HG03066 (cell line): Measurements from ENCODE around the gene ZNF232.
"Not testable (repeated sequence)": the region's sequence is repeated elsewhere in the genome, so short reads cannot be mapped to it uniquely, and the experiment has no call there.

ENCODE experiments used
- ATAC-seq: cut with Tn5 transposase; IDR thresholded peaks from one replicate; pipeline ENCODE4 v1.9.1; 2021; ENCODE audit warnings: low read depth; ENCODE audit not compliant: unreplicated experiment

ZNF232 gene

DNA sequence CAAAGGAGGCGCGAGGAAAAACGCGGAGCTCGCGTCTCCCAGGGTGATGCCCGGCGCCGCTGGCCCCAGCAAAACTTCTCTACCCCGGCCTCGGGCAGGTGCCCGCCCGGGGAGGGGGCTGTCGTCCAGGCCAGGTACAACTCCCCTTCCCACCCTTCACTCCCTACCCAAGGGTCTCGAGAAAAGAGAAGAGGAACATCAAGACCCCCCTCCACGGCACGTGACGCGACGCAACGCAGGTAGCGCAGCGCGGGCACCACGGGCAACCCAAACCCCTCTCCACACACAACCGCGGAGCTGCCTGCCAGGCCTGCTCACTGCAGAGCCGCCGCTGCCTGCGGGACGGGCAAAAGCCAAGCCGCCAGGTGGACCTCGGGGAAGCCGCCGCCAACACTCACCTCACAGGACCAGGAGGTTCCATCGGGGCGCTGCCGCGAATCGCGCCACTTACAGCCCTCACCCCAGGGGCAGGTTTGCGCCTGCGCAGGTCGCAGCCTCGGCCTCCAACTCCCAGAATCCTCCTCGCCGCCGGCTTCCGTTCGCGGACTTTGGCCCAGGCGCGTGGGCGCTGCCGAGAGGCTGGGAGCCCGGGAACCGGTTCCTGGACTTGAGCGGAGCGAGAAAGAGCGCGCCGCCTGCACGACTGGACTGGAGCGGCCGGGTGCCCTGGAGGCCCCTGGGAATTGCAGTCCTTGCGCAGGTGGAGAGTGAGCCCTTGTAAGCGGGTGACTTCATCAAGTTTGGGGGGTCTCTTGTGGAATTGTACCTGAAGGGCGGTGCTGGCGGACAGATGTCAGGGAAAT, at the start of gene ZNF232:
Gene ZNF232, minus strand, starts transcription at position 477 of the 803 bp plus-strand sequence. Its CDS starts 56 bp downstream, at position 421.
- no peak for ATAC-seq

DNA sequence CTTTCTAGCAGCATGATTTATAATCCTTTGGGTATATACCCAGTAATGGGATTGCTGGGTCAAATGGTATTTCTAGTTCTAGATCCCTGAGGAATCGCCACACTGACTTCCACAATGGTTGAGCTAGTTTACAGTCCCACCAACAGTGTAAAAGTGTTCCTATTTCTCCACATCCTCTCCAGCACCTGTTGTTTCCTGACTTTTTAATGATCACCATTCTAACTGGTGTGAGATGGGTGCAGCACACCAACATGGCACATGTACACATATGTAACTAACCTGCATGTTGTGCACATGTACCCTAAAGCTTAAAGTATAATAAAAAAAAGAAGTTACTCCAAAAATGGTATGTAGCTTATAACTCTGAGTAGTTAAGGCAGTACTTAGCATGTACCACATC, 49.0 kb upstream of the ZNF232 start:
- not testable (repeated sequence) for ATAC-seq

DNA sequence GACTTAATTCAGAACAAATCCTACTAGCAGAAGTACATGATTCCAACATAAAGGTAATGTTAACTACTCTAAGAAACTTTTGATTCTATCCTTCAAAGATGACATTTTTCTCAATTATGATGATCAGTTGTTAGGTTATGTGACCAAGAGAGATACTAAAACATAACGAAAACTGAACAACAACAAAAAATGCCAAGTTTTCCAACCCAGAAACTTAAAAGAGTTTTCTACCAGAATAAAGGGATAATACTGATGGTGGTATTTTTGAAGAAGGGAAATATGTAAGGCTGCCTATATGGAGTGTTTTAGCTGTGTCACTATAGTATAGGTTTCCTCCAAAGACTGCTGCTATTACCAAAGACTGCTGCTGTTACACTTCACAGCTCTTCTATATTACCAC, 34.4 kb upstream of the ZNF232 start:
- ATAC-seq = not testable (repeated sequence)

DNA sequence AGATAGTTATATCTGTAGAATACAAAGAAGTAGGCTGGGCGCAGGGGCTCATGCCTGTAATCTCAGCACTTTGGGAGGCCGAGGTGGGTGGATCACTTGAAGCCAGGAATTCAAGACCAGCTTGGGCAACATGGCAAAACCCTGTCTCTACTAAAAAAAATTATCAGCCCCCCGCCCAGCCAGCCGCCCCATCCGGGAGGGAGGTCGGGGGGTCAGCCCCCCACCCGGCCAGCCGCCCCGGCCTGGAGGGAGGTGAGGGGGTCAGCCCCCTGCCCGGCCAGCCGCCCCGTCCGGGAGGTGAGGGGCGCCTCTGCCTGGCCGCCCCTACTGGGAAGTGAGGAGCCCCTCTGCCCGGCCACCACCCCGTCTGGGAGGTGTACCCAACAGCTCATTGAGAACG, 31.2 kb upstream of the ZNF232 start:
- not testable (repeated sequence) for ATAC-seq

DNA sequence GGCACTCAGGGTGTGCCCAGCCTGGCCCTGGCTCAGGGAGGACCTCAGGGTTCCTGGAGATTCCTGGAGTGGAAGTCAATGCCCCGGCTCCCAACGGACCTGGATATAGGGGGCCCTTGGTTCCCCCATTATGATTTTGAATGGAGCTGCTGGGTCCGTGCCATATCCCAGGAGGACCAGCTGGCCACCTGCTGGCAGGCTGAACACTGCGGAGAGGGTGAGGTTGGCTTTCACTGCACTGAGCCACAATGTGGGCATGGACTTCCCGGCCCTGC, 27.7 kb upstream of the ZNF232 start:
- ATAC-seq = no peak

DNA sequence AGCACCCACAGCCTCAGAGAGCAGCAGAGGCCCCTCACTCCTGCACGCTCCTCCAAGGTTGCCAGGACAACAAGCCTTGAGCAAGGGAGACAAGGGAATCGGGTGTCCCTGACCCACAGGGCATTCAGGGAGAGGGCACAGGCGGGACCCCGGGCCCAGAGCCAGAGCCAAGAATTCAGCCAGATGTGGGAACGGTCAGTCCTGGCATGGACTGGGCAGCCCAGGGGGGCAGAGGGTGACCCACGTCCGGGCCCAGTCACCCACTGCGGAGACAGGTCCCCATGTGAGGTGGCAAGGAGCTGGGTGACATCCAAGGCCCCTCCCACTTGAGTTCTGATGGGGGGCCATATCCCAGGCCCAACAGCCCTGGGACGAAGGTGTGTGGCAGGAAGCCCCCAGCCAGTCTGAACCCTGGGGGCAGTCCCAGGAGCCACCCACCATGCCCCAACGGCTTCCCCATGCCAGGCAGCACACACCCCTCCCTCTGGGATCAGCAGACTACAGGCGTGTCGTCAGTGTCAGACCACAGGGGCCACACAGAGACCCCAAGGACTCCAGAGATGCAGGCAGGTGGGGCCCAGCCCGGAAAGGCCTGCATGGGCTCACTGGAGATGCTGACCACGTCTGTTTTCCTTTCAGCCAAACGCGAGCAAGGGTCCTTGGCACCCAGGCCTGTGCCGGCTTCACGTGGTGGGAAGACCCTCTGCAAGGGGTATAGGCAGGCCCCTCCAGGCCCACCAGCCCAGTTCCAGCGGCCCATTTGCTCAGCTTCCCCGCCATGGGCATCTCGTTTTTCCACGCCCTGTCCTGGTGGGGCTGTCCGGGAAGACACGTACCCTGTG, 27.2 kb upstream of the ZNF232 start:
- no peak for ATAC-seq

DNA sequence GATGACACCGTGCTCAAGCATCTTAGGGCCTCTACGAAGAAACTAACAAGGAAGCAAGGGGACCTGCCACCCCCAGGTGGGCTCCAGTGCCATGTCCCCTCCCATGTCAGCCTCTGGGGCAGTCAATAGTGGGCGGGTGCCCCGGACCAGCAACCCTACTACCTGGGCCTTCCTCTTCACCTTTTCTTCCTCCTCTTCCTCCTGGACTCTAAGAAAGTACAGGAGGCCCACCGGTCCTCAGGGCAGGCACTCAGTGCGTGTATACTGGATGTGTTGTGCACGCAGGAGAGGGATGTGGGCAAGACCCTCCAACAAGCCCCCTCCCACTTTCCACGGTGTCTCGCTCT, 26.5 kb upstream of the ZNF232 start:
- not testable (repeated sequence) for ATAC-seq

DNA sequence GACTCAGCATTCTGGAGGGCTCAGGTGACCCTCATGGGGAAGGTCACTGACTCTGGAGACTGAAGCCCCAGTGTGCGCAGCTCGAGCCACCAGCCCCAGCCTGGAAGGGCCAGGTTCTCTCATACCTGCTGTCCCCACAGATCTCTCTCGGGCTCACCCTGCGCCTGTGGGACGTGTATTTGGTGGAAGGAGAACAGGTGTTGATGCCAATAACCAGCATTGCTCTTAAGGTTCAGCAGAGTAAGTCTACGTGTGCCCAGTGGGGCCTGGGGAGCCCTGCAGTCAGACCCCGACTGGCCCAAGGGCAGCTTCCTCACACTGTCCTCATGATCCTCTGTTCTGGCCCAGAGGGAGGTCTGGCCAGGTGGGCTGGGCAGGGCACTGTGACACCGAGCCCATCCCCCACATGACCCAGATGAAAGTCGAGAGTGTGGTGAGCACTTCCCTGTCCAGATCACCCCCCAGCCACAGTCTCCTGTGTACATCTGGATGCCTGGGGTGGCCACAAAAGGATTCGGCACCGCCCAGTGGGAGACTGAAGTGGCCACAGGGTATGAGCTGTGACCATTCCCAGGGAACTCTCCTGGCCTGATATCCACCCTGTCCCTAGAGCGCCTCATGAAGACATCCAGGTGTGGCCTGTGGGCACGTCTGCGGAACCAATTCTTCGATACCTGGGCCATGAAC, 26.0 kb upstream of the ZNF232 start:
- not testable (repeated sequence) for ATAC-seq

DNA sequence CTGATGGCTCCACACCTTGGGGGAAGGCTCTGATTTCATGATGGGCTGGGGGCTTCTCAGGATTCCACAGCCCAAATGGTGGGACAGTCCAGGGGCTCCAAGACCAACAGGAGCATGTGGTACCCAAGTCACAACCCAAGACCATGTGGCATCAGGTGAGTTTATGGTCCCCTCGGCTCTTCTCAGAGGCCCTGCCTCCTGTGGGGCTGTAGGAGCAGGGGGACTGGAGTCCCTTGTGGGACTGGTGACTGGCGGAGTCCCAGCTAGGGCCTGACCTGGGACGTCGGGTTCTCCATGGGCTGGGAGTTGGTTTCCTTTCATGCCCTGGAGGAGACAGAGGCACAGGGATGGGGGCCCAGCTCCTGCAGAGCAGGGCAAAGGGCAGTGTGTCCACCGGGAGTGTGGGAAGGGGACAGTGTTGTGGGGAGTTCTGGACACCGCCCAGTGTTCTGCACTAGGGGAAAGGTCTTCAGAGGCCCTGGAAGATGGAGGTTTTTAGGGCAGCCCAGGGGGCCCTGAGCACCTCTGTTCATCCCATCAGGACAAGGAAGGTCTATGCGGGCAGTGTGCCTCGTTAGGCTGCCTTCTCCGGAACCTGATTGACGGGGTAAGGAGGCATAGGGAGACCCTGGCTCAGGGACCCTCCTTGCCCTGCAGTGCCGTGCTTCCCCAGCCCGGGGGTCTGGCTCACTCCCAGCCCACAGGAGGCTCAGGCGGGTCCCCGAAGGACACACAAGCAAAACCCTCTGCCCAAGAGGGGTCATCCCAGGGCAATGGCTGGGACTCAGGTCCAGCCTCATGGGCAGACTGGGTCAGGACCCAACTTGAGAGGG, 25.1 kb upstream of the ZNF232 start:
- not testable (repeated sequence) for ATAC-seq

DNA sequence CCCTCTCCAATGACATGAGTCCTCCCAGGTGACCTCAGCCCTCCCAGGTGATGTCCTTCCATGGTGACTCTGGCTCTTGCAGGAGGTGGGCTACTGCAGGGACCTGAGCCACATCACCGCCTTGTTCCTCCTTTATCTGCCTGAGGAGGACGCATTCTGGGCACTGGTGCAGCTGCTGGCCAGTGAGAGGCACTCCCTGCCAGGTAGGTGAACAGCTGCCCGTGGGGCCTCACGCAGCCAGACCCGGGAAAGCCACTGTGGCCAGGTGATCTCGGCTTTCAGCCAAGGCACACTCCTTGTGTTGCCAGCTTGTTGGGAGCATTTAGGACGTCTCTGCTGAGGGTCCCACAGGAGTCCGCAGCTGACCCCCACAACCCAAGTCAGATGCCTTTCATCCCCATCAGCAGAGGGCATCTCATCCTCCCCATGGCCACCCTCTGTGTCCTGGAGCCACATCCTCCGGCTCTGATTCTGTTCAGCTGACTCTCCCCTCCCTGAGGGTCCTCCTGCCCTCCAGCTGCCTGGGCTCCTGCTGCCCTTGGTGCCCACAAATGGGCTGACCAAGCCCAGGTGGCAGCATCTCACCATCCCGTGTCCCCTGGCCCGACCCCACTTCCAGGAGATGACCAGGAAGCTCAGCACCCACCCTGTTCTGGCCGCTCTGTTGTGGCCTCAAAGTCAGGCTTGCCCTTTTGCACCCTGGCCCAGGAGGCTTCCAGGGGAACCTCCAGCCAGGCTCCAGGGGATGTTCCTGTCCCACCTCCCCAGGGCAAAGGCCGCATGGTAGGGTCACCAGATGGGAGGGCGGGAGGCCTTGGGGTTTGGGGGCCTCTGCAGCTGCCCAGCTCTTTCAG, 24.3 kb upstream of the ZNF232 start:
- no peak for ATAC-seq

DNA sequence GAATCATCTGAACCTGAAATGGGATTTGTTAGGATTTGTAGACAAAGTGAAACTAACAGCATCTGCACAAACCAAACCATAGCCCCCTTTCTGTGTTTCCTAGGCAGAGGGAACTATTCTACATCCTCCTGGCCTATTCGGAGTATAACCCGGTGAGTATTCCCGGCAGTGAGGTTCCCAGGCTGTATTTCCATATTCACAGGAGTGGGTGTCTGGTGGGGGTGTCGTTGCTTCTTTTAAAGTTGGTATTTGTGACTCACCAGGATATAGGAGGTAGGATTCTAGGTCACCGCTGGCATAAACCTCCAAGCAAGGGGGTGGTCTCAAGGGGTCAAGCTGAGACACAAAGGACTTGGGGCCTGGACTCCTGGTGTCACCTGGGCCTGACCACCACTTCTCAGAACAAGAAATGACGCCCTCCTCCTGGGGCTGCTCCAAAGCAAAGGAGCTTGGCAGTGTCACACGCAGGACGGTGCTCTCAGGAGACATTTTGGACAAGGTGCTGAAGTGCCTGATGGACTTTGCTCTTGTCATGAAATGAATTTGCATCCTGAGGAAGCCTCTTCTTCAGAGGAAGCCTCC, 23.5 kb upstream of the ZNF232 start:
- not testable (repeated sequence) for ATAC-seq

DNA sequence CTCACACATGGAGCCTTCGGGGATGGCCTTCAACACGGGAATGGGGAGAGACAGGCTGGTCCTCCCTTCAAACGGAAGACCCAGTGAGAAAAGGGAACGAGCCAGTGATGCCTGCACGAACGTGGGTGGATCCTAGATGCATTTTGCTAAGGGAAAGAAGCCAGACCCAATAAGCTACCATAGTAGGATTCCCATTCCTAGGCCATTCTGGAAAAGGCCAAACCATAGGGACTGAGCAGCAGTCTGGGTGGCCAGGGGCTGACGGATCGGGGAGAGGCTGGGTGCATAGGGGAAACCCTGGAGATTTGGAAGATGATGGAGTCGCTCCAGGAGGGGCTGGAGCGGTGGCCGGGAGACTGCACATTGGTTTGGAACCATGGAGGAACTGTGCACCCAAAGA, 22.9 kb upstream of the ZNF232 start:
- ATAC-seq = not testable (repeated sequence)

DNA sequence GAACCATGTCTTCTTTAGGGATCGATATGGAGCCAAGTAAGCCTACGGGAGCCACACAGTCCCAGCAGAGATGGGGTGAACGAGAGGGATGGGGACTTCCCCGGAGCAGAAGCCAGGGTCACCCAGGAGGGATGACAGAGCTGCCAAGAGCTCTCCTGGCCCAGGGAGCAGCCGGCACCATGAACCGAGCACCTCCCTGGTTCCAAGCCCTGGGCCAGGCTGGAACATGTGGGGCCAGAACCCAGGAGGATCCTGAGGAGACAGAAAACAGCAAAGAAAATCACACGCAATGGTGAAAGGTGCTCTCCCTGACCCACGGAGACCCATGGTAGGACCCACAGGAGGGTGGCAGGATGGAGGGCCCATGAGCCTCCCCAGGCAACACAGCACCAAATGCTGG, 22.3 kb upstream of the ZNF232 start:
- not testable (repeated sequence) for ATAC-seq

DNA sequence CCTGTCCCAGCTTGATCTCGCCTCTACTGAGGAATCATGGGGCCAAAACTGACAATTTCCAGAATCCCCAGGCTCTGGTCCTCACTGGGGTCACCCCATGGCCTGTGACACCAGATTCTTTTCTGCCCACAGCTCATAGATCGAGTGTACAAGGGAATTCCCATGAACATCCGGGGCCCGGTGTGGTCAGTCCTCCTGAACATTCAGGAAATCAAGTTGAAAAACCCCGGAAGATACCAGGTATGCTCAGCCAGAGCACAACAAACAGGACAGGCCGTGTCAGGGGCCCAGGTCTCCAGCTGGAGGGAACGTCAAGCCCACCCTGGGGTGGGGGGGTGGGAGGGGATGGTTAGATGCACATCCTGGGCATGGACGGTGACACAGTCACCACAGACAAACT, 21.6 kb upstream of the ZNF232 start:
- no peak for ATAC-seq

DNA sequence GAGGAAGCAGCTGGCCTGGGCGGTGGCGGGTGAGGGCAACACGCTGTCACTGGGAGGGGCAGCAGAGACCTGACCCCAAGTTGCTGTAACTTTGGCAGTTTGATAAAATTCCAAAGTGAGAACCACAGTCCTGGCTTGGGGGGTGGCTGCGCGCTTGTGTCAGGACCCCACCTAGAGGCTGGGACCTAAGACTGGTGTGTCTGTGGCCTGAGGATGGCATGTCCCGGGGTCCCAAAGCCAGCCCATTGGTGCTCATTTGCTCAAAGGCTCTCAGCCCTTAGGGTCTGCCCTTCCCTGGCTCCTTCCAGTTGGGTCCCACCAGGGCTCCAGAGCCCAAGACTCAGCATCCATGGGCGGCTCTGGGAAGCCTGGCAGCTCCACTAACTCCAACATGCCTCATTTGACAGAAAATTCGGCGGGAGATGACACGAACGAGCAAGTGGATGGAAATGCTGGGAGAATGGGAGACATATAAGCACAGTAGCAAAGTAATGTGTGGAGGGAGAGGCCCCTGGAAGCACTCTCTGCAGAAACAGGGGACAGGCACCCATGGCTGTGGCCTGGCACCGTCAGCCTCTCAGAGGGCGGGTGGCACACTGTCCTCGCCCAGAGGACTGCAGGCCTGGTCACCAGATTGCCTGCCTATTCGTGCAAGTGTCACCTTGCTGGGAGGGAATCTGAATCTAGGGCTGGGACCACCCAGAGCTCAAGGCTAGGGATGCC, 21.0 kb upstream of the ZNF232 start:
- not testable (repeated sequence) for ATAC-seq

DNA sequence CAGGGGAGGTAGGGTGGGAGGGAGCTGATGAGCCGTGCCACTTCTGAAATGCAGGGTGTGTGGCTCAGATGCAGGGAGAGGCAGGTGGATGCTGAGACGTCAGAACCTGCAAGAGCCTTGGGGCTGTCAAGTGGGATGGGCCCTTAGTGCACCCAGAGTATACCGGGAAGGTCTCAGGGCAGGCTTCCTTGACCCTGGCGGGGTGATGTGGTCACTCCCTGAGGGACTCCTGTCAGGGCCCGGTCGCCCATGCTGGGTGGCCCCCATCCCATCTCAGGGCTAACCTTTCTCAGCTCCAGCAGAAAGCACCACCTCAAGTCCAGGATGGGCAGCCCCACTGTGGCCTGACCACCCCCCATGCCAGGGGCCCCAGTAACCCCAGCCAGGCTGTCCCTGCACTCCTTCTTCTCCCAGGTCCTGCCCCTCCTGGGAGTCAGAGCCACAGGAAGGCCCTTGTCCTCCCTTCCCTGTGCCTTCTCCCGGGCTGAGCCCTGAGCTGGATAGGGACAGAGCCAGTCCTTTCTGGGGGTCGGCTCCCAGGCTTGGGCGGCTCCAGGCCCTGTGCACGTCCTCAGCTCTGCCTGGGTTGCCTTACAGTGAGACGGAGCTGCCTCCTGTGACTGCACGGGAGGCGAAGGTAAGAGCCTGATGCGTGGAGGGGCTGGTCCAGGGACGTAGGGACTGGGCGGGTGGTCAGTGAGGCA, 20.3 kb upstream of the ZNF232 start:
- ATAC-seq = not testable (repeated sequence)

DNA sequence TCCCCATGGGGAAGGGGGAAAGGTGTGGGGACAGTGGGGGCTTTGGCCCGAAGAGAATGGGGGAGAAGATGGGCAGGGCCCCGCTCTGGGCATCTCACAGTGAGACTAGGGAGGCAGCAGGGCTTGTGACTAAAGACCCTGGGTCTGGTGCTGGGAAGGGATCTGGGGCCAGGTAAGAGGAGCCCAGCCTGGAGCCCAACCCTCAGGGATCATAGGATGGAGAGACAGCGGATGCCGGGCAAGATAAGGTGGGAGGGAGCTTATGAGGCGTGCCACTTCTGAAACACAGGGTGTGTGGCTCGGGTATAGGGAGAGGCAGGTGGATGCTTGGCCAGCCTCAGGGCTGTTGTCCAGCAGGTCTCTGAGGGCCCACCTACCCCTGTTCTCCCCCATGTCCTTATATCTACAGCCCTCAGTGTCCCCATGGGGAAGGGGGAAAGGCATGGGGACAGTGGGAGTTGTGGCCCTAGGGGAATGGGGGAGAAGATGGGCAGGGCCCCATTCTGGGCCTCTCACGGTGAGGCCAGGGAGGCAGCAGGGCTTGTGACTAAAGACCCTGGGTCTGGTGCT, 19.6 kb upstream of the ZNF232 start:
- no peak for ATAC-seq

DNA sequence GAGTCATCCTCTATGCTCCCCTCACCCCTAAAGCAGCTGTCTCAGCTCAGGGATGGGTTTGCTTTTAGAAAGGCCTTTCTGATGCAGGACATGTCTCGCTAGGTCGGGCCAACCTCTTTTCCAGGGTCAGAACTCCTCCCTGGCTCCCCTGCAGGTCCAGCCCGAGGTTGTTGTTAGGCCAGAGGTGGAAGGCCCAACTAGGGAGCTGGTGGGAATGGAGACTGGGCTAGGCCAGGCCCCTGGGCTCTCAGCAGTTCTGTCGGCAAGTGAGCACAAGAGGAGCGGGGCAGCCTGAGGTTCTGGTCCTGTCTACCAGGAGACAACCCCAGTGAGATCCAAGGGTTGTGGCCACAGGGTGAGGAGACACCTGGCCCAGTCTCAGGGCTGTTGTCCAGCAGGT, 19.0 kb upstream of the ZNF232 start:
- ATAC-seq = not testable (repeated sequence)
